ENCODE results near the gene GOSR1.

The GOSR1 gene

GRCh38 chr17:30519707-30520106, 42.5 kb downstream of the GOSR1 start:
- Histone ChIP-seq H3K4me3 (ENCODE audit: low read depth, low read length) (no peak overlapping the region), H3K4me1 (ENCODE audit: control insufficient read depth, insufficient read depth, low read length) (no peaks in the 10 kb centered on the region), H3K36me3 (ENCODE audit: control insufficient read depth in 2 of 2, insufficient read depth in 1 of 2, low read length in 2 of 2) (peaks cover 46 to 67% of the 10 kb centered on the region in 2 experiments), H3K9me3 (ENCODE audit: control insufficient read depth, insufficient read depth, low read depth, low read length) (no peaks in the 10 kb centered on the region), H3K27ac (ENCODE audit: extremely low read depth, low read depth, low read length) (no peak overlapping the region)
- no peak for TF ChIP-seq KLF10 (tag by site-specific recombination; IDR thresholded peaks at IDR 0.05)
- TF ChIP-seq ZNF10 (tag by site-specific recombination; IDR thresholded peaks at IDR 0.05) = no peak
- no peak for TF ChIP-seq TSHZ1 (tag by site-specific recombination; IDR thresholded peaks at IDR 0.05; ENCODE audit: borderline replicate concordance)
- no peak for TF ChIP-seq SETDB1 (IDR thresholded peaks at IDR 0.05; ENCODE audit: insufficient read length, low read length)
- TF ChIP-seq, protein P1, sequence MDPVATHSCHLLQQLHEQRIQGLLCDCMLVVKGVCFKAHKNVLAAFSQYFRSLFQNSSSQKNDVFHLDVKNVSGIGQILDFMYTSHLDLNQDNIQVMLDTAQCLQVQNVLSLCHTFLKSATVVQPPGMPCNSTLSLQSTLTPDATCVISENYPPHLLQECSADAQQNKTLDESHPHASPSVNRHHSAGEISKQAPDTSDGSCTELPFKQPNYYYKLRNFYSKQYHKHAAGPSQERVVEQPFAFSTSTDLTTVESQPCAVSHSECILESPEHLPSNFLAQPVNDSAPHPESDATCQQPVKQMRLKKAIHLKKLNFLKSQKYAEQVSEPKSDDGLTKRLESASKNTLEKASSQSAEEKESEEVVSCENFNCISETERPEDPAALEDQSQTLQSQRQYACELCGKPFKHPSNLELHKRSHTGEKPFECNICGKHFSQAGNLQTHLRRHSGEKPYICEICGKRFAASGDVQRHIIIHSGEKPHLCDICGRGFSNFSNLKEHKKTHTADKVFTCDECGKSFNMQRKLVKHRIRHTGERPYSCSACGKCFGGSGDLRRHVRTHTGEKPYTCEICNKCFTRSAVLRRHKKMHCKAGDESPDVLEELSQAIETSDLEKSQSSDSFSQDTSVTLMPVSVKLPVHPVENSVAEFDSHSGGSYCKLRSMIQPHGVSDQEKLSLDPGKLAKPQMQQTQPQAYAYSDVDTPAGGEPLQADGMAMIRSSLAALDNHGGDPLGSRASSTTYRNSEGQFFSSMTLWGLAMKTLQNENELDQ (tag by site-specific recombination; IDR thresholded peaks at IDR 0.05; ENCODE audit: low read depth) = no peak
- ChIA-PET CTCF (interaction anchor here (0.5 to 0.6 kb wide), 4 partner anchors 11 to 551 kb away, joined by 3 read pairs; no protein-coding TSS in a partner anchor), POLR2A (interaction anchor here (0.6 kb wide), 1 partner anchor 1631 kb away, joined by 3 read pairs; no protein-coding TSS in a partner anchor)

DNA sequence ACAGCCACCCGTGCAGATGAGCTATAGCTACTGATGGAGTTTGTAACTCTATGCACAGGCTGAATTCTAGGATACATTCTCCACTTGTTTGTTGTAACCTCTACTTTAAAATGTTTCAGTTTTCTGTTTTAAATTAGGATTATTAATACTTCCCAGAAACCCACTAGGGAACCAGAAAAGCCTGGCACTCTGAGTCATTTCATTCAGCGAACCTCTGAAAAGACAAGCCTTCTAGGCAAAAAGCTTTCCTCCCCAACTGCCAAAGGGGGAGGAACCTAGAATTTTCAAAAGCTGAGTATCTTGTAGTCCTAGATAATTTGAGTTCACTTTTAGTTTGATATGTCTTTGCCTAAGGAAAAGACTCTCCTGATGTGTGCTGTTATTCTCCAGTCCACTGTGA, 43.2 kb downstream of the GOSR1 start:
- H3K4me3 ChIP-seq (ENCODE audit: low read depth, low read length) = no peak overlapping the region
- no peak overlapping the region for H3K27ac ChIP-seq (ENCODE audit: extremely low read depth, low read depth, low read length)
- H3K9me3 ChIP-seq (ENCODE audit: control insufficient read depth, insufficient read depth, low read depth, low read length) = no peaks in the 10 kb centered on the region
- ChIA-PET CTCF (no interaction called here), POLR2A (interaction anchor here (0.6 kb wide), 1 partner anchor 1632 kb away, joined by 3 read pairs; no protein-coding TSS in a partner anchor)
- TF ChIP-seq SCRT2 (tag by site-specific recombination; IDR thresholded peaks at IDR 0.05) (no peak), ZSCAN18 (tag by site-specific recombination; IDR thresholded peaks at IDR 0.05) (no peak)
- TF ChIP-seq, protein P2, sequence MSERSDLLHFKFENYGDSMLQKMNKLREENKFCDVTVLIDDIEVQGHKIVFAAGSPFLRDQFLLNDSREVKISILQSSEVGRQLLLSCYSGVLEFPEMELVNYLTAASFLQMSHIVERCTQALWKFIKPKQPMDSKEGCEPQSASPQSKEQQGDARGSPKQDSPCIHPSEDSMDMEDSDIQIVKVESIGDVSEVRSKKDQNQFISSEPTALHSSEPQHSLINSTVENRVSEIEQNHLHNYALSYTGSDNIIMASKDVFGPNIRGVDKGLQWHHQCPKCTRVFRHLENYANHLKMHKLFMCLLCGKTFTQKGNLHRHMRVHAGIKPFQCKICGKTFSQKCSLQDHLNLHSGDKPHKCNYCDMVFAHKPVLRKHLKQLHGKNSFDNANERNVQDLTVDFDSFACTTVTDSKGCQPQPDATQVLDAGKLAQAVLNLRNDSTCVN (tag by site-specific recombination; optimal IDR thresholded peaks at IDR 0.05) = no peak
- TF ChIP-seq, protein P3, sequence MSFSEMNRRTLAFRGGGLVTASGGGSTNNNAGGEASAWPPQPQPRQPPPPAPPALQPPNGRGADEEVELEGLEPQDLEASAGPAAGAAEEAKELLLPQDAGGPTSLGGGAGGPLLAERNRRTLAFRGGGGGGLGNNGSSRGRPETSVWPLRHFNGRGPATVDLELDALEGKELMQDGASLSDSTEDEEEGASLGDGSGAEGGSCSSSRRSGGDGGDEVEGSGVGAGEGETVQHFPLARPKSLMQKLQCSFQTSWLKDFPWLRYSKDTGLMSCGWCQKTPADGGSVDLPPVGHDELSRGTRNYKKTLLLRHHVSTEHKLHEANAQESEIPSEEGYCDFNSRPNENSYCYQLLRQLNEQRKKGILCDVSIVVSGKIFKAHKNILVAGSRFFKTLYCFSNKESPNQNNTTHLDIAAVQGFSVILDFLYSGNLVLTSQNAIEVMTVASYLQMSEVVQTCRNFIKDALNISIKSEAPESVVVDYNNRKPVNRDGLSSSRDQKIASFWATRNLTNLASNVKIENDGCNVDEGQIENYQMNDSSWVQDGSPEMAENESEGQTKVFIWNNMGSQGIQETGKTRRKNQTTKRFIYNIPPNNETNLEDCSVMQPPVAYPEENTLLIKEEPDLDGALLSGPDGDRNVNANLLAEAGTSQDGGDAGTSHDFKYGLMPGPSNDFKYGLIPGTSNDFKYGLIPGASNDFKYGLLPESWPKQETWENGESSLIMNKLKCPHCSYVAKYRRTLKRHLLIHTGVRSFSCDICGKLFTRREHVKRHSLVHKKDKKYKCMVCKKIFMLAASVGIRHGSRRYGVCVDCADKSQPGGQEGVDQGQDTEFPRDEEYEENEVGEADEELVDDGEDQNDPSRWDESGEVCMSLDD (tag by site-specific recombination; IDR thresholded peaks at IDR 0.05) = no peak
- TF ChIP-seq, protein P4, sequence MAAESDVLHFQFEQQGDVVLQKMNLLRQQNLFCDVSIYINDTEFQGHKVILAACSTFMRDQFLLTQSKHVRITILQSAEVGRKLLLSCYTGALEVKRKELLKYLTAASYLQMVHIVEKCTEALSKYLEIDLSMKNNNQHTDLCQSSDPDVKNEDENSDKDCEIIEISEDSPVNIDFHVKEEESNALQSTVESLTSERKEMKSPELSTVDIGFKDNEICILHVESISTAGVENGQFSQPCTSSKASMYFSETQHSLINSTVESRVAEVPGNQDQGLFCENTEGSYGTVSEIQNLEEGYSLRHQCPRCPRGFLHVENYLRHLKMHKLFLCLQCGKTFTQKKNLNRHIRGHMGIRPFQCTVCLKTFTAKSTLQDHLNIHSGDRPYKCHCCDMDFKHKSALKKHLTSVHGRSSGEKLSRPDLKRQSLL (tag by site-specific recombination; IDR thresholded peaks at IDR 0.05) = no peak
- no peaks in the 10 kb centered on the region for H3K4me1 ChIP-seq (ENCODE audit: control insufficient read depth, insufficient read depth, low read length)
- peaks cover 46 to 63% of the 10 kb centered on the region in 2 experiments for H3K36me3 ChIP-seq (ENCODE audit: control insufficient read depth in 2 of 2, insufficient read depth in 1 of 2, low read length in 2 of 2)

Data from HEK293 (cell line).